ENCODE results near the gene DIP2B.
A peak's percentile ranks its signal among the peaks of the same experiment; 100 is the strongest.
"Not testable (repeated sequence)": the region's sequence is repeated elsewhere in the genome, so short reads cannot be mapped to it uniquely, and the experiment has no call there.

The DIP2B gene

DNA sequence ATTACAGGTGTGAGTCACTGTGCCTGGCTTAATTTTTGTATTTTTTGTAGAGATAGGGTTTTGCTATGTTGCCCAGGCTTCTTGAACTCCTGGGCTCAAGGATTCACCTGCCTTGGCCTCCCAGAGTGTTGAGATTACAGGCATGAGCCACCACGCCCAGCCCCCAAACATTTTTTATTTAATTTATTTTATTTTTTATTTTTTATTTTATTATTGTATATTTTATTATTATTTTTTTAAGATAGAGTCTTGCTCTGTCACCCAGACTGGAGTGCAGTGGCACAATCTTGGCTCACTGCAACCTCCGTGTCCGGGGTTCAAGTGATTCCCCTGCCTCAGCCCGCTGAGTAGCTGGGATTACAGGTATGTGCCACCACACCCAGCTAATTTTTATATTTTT is 17.0 kb downstream of the DIP2B start:
- DNase-seq, result not testable (repeated sequence)

DNA sequence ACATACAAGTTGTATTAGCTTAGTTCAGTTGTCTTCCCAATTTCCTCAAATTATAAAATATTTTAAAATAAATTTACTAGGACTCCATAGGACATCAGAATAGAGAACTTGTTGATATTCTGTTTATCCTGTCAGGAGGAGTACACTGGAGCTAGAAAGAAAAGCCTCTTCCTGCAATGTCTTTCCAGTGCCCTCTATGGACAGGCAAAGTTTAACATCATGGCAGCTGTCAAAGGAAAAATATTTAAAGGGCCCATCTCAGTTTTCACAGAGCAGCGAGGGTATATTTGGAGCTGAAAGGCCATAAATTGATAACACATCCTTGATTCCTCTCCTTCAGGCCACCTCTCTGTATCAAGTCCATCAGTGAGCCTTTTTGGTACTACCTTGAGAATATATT is 19.0 kb downstream of the DIP2B start:
- DNase-seq, result no peak

DNA sequence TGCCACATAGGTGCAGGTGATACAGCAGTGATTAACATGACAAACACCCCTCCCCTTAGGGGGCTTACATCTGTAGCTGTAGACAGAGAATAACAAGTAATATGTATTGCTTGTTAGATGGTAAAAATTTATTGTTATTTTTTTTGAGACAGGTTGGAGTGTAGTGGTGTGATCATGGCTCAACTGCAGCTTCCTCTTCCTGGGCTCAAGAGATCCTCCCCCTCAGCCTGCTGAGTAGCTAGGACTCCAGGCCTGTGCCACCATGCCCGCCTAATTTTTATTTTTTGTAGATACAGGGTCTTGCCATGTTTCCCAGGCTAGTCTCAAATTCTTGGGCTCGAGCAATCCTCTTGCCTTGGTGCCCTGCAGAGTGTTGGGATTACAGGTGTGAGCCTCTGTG is 19.8 kb downstream of the DIP2B start:
- DNase-seq, result no peak

GRCh38 chr12:50525422-50525821 is 20.6 kb downstream of the DIP2B start:
- no peak for DNase-seq

- DNase-seq, result no peak
Measured at GRCh38 chr12:50527359-50527726, 22.6 kb downstream of the DIP2B start.

DNA sequence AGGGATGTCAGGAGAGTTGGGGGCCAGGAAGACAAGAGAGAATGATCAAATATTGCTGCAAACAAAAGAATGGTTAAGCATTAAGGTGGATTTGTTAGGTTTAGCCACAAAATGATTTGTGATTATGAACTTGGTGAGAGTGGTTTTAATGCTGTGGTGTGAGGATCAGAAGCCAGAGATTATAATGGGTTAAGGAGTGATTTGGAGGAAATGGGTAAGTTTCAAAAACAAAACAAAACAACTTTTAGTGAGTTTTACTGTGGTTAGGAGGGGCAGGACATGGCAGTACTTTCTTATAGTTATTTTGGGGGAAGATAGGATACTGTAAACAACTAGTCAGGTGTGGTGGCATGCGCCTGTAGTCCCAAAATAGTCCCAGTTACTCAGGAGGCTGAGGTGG is 24.0 kb downstream of the DIP2B start:
- no peak for DNase-seq

- no peak for DNase-seq
Measured at GRCh38 chr12:50529345-50529744, 24.6 kb downstream of the DIP2B start.

GRCh38 chr12:50530532-50530931 is 25.7 kb downstream of the DIP2B start:
- DNase-seq, result no peak

- DNase-seq, result no peak
Measured at GRCh38 chr12:50533203-50533584, 28.4 kb downstream of the DIP2B start.

- DNase-seq, result no peak
Measured at GRCh38 chr12:50533971-50534370, 29.2 kb downstream of the DIP2B start.

DNA sequence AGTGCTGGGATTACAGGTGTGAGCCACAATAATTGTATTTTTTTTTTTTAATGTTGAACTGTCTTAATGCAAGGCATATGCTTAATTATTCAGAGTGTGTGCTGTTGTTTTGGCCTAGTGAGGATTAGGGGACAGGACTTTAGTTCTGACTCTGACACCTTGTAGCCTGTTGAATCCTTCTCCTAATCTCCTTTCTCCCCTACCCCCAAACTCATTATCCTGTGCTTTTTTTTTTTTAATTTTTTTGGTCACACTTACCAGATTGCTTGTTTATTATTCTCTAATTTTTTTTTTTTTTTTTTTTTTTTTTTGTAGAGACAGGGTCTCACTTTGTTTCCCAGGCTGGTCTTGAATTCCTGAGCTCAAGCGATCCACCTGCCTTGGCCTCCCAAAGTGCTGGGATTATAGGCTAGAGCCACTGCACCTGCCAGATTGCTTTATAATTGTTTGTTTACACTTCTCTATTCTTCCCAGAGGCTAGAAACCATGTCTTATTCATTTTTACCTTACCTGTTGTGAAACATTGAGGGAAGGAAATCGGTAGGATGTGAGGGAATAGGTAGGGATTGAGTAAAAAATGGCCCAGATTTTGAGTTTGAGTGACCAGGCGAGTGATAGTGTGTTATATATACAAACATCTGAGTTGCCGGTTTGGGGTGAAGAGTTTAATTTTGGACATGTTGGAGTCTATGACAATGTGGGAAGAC is 32.2 kb downstream of the DIP2B start:
- DNase-seq, result peak; percentile 43

DNA sequence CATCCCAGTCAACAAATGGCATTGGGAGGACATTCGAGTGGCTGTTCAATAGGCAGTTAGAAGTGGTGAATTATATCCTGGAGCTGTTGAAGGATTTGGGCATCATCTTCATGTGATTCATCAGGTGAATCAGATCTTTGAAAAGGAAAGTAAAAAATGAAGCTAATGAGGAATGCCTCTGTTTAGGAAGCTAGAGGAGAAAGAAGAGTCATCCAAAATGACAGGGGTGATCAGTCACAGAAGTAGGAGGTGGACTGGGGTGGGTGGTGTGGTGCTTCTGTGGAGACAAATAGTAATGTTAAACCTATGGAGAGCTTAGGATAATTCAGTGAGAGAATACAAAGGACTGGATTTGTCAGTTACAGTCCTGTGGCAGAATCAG is 32.7 kb downstream of the DIP2B start:
- peak; percentile 43 for DNase-seq

- no peak for DNase-seq
Measured at GRCh38 chr12:50538182-50538581, 33.4 kb downstream of the DIP2B start.

DNA sequence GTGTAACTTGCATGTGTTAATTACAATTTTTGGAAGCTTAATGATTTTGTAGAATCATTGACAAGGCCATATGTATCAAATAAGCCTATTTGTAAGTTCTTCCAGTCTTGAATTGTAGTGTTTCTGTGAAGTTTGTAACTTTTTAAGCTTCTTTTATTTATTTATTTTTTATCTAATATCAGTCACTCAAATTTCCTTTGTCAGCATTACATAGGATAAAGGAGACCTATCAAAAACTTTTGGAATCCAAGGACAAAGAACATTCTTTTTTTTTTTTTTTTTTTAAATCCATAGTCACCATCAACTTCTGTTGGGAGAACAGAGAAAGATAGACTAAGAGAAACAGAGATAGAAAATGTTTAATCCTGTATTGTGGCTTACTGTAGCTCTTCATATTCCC is 36.4 kb downstream of the DIP2B start:
- DNase-seq, result no peak

GRCh38 chr12:50542448-50542847 is 37.7 kb downstream of the DIP2B start:
- DNase-seq, result peak; percentile 51

GRCh38 chr12:50543188-50543587 is 38.4 kb downstream of the DIP2B start:
- DNase-seq, result not testable (repeated sequence)

DNA sequence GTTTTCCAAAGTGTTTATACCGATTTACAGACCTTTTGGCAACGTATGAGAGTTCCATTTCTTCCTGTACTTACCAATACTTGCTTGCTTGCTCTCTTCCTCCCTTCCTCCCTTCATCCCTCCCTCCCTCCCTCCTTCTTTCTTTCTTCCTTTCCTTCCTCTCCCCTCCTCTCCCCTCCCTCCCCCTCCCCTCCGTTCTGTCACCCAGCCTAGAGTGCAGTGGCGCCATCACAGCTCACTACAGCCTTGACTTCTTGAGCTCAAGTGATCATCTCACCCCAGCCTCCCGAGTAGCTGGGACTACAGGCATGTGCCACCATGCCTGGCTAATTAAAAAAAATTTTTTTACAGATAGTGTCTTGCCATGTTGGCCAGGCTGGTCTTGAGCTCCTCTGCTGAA is 40.4 kb downstream of the DIP2B start:
- no peak for DNase-seq

- DNase-seq, result no peak
Measured at GRCh38 chr12:50545786-50546185, 41.0 kb downstream of the DIP2B start.

DNA sequence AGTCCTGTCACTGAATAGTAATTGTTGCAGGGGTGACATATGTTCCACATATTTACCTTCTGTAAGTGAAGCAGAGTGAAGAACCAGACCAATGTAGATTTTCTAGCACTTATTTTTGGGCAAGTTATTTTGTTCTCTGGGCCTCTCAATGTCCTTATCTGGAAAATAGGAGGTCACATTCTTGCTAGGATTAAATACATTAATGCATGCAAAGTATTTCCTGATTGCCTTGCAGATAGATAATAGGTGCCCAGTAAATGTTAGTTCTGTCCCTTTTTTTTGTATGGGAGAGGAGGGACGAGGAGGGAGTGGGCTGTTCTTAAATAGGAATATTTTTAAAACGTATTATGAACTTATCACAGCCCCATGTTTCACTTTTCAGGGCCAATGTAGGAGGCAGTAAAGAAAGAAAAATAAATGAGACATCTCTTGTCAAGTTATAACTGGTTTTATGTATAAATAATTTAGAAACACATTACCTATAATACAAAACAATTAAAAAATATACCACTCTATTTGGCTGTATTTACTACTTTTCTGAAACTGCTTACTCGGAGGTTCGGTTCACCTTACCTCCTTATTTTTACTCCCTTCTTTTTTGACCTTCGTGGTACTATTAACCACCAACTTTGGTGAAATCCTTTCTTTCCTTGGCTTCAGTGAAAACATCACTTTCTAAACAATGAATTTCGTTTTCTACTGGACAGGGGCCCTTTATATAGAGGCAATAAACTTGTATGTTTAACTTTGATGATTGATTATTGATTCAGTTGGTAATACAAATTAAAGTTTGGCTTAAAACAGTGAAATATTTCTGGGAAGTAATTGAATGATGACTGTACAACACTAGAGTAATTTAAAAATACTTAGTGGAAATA is 41.9 kb downstream of the DIP2B start:
- DNase-seq, result no peak

DNA sequence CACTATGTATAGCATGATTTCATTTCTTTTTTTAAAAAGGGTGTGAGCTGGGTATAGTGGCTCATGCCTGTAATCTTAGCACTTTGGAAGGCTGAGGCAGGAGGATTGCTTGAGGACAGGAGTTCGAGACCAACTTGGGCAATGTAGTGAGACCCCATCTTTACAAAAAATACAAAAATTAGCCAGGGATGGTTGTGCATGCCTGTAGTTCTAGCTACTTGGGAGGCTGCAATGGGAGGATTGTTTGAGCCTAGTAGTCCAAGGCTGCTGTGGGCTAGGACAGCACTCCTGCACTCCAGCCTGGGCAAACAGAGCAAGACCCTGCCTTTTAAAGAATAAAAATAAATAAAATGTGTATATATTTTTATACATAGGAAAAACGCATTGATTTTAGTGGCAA is 43.0 kb downstream of the DIP2B start:
- DNase-seq, result no peak

GRCh38 chr12:50549885-50550284 is 45.1 kb downstream of the DIP2B start:
- no peak for DNase-seq

- DNase-seq, result no peak
Measured at GRCh38 chr12:50550530-50551223, 45.9 kb downstream of the DIP2B start.

- no peak for DNase-seq
Measured at GRCh38 chr12:50551866-50552265, 47.1 kb downstream of the DIP2B start.

DNA sequence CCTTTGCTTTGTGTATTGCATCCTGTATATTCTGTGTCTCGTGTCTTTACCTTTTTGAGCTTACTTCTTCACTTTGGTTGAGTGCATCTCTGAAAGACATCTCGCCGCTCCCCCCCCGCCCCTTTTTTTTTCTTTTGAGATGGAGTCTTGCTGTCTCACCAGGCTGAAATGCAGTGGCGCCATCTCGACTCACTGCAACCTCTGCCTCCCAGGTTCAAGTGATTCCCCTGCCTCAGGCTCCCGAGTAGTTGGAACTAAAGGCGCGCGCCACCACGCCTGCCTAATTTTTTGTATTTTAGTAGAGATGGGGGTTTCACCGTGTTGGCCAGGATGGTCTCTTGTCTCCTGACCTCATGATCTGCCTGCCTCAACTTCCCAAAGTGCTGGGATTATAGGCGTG is 49.9 kb downstream of the DIP2B start:
- DNase-seq, result no peak

Measured in DMS53 (cell line).